ENCODE results near the gene MARCHF4. TPM values are rescaled to one million over a fixed set of nuclear protein-coding genes. Genes with fewer than 3 reads are reported as not detected.

Gene MARCHF4
- total RNA-seq, 1 experiment from 2014 or later, result not detected

GRCh38 chr2:216392945-216393840 lies 20.9 kb upstream of the MARCHF4 start:
- no peaks in the 10 kb centered on the region for H3K9me3 ChIP-seq (ENCODE audit: control insufficient read depth in 1 of 2, insufficient read depth in 1 of 2, low read depth in 1 of 2, low read length in 2 of 2)
- H3K4me1 ChIP-seq (ENCODE audit: control insufficient read depth in 1 of 2, insufficient read depth in 2 of 2, low read length in 2 of 2), result peaks cover 0 to 7% of the 10 kb centered on the region in 2 experiments; a peak in 2 of 4 replicates
- no peak overlapping the region for H2AFZ ChIP-seq (ENCODE audit: low read depth, low read length, poor library complexity, severe bottlenecking)
- CTCF ChIA-PET, result no interaction called here
- intact Hi-C loops (cut with micrococcal nuclease), result no loop called here
- H3K27me3 ChIP-seq (ENCODE audit: insufficient read depth, low read length), result no peaks in the 10 kb centered on the region
- ATAC-seq (no peak), DNase-seq (ENCODE audit: low read depth, low spot score) (no peak)
- H4K20me1 ChIP-seq (ENCODE audit: insufficient read depth), result no peaks in the 10 kb centered on the region
- no peak overlapping the region for H3K27ac ChIP-seq (ENCODE audit: low read depth, low read length)
- BruUV-seq (replicated peaks), result no TSS peak
- no peaks in the 10 kb centered on the region for H3K36me3 ChIP-seq (ENCODE audit: control insufficient read depth in 1 of 2, insufficient read depth in 2 of 2, low read length in 2 of 2)
- POLR2A ChIA-PET, result no interaction called here
- no peaks in the 10 kb centered on the region for H3K9me2 ChIP-seq (ENCODE audit: insufficient read depth)
- TF ChIP-seq CEBPB (IDR thresholded peaks at IDR 0.05; ENCODE audit: low read depth), result no peak
- TF ChIP-seq CBX3 (IDR thresholded peaks at IDR 0.05; ENCODE audit: low read depth), result no peak
- no peak for TF ChIP-seq YY1 (IDR thresholded peaks at IDR 0.05; ENCODE audit: extremely low read depth, insufficient replicate concordance, low read depth, low read length)
- TF ChIP-seq MAX (IDR thresholded peaks at IDR 0.05), result no peak
- TF ChIP-seq FOSL1 (IDR thresholded peaks at IDR 0.05; ENCODE audit: low read depth), result no peak
- TF ChIP-seq ZFX (IDR thresholded peaks at IDR 0.05), result no peak
- no peak for TF ChIP-seq POLR2AphosphoS5 (IDR thresholded peaks at IDR 0.05; ENCODE audit: low read depth, low read length)
- no peak for TF ChIP-seq ZNF274 (IDR thresholded peaks at IDR 0.05; ENCODE audit: low read depth, low read length)
- TF ChIP-seq EGR1 (IDR thresholded peaks at IDR 0.05; ENCODE audit: low read depth), result no peak
- no peak for TF ChIP-seq EZH2 (IDR thresholded peaks at IDR 0.05)
- TF ChIP-seq POLR2A (IDR thresholded peaks at IDR 0.05; ENCODE audit: borderline replicate concordance, extremely low read depth, insufficient read depth, insufficient read length), result no peak
- TF ChIP-seq ZBTB33 (IDR thresholded peaks at IDR 0.05; ENCODE audit: extremely low read depth, insufficient replicate concordance, low read length), result no peak
- no peak for TF ChIP-seq JUND (IDR thresholded peaks at IDR 0.05)
- no peak for TF ChIP-seq SP1 (IDR thresholded peaks at IDR 0.05; ENCODE audit: low read depth)
- TF ChIP-seq CTCF (IDR thresholded peaks at IDR 0.05 in 2 of 3, conservative IDR thresholded peaks at IDR 0.05 in 1 of 3; ENCODE audit: borderline replicate concordance in 1 of 3, insufficient read depth in 1 of 3, low read depth in 2 of 3, low read length in 2 of 3), result no peak
- TF ChIP-seq, protein P1, sequence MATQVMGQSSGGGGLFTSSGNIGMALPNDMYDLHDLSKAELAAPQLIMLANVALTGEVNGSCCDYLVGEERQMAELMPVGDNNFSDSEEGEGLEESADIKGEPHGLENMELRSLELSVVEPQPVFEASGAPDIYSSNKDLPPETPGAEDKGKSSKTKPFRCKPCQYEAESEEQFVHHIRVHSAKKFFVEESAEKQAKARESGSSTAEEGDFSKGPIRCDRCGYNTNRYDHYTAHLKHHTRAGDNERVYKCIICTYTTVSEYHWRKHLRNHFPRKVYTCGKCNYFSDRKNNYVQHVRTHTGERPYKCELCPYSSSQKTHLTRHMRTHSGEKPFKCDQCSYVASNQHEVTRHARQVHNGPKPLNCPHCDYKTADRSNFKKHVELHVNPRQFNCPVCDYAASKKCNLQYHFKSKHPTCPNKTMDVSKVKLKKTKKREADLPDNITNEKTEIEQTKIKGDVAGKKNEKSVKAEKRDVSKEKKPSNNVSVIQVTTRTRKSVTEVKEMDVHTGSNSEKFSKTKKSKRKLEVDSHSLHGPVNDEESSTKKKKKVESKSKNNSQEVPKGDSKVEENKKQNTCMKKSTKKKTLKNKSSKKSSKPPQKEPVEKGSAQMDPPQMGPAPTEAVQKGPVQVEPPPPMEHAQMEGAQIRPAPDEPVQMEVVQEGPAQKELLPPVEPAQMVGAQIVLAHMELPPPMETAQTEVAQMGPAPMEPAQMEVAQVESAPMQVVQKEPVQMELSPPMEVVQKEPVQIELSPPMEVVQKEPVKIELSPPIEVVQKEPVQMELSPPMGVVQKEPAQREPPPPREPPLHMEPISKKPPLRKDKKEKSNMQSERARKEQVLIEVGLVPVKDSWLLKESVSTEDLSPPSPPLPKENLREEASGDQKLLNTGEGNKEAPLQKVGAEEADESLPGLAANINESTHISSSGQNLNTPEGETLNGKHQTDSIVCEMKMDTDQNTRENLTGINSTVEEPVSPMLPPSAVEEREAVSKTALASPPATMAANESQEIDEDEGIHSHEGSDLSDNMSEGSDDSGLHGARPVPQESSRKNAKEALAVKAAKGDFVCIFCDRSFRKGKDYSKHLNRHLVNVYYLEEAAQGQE (IDR thresholded peaks at IDR 0.05; ENCODE audit: low read depth), result no peak
- no peak for TF ChIP-seq RAD21 (IDR thresholded peaks at IDR 0.05; ENCODE audit: low read depth)
- no peak for TF ChIP-seq SIN3A (IDR thresholded peaks at IDR 0.05; ENCODE audit: low read depth)
- no peaks in the 10 kb centered on the region for H3K79me2 ChIP-seq (ENCODE audit: insufficient read depth, low read length)
- RAD21 ChIA-PET (ENCODE audit: low non-redundant PET in 1 of 2, low total read pairs in 2 of 2, uncharacterized antibody in 2 of 2, unreplicated experiment in 2 of 2), result no interaction called here
- H3K4me3 ChIP-seq (replicated peaks in 1 of 2; ENCODE audit: low read depth in 1 of 2, low read length in 2 of 2), result no peak overlapping the region
- H3K9ac ChIP-seq (ENCODE audit: low read length), result no peak overlapping the region
- H3K4me2 ChIP-seq (ENCODE audit: low read length), result no peak overlapping the region

Data from HCT116 (cell line).